HEK293 (cell line): ENCODE results near the gene LYPD5.

Experiments used
- GLI2 ChIP-seq: fragments of 450-650 bp; formaldehyde crosslinking; IDR thresholded peaks from 2 replicates; pipeline ENCODE4; 2017; ENCODE audit warnings: missing biosample characterization, missing genetic modification characterization, low read depth, borderline replicate concordance
- HOXD13 ChIP-seq: sonication (generic); formaldehyde crosslinking; IDR thresholded peaks from 2 replicates; pipeline ENCODE4 v1.8.0; 2022; ENCODE audit warnings: missing genetic modification reagents, borderline replicate concordance
- REPIN1 ChIP-seq: fragments of 450-650 bp; formaldehyde crosslinking; IDR thresholded peaks from 2 replicates; pipeline ENCODE4 v1.5.1; 2017; ENCODE audit warnings: missing biosample characterization, missing genetic modification characterization, low read depth
- ZFP37 ChIP-seq: fragments of 450-650 bp; formaldehyde crosslinking; IDR thresholded peaks from 2 replicates; pipeline ENCODE4 v1.5.1; 2016; ENCODE audit warnings: missing biosample characterization, missing genetic modification characterization
- ZNF23 ChIP-seq: fragments of 450-650 bp; formaldehyde crosslinking; IDR thresholded peaks from 2 replicates; pipeline ENCODE4 v1.5.1; 2016; ENCODE audit warnings: missing biosample characterization, missing genetic modification characterization, borderline replicate concordance
- ZNF248 ChIP-seq: fragments of 450-650 bp; formaldehyde crosslinking; IDR thresholded peaks from 2 replicates; pipeline ENCODE4 v1.5.1; 2017; ENCODE audit warnings: missing biosample characterization, missing genetic modification characterization
- ZNF391 ChIP-seq: fragments of 450-650 bp; formaldehyde crosslinking; IDR thresholded peaks from 2 replicates; pipeline ENCODE4 v1.5.1; 2016; ENCODE audit warnings: low read depth, missing biosample characterization, missing genetic modification characterization, borderline replicate concordance
- ZNF404 ChIP-seq: fragments of 450-650 bp; formaldehyde crosslinking; IDR thresholded peaks from 2 replicates; pipeline ENCODE4 v1.5.1; 2017; ENCODE audit warnings: missing biosample characterization, missing genetic modification characterization
- ZNF514 ChIP-seq: fragments of 450-650 bp; formaldehyde crosslinking; IDR thresholded peaks from 2 replicates; pipeline ENCODE4 v1.5.1; 2016; ENCODE audit warnings: missing biosample characterization, missing genetic modification characterization
- ZNF544 ChIP-seq: fragments of 450-650 bp; formaldehyde crosslinking; IDR thresholded peaks from 2 replicates; pipeline ENCODE4 v1.5.0; 2017; ENCODE audit warnings: missing biosample characterization, missing genetic modification characterization
- ZNF610 ChIP-seq: fragments of 450-650 bp; formaldehyde crosslinking; IDR thresholded peaks from 2 replicates; pipeline ENCODE4 v1.5.1; 2016; ENCODE audit warnings: missing biosample characterization, missing genetic modification characterization, borderline replicate concordance
- ZNF629 ChIP-seq: fragments of 450-650 bp; formaldehyde crosslinking; IDR thresholded peaks from 2 replicates; pipeline ENCODE4 v1.5.1; 2017; ENCODE audit warnings: missing biosample characterization, missing genetic modification characterization
- ZNF707 ChIP-seq: fragments of 450-650 bp; formaldehyde crosslinking; IDR thresholded peaks from 2 replicates; pipeline ENCODE4 v1.5.1; 2016; ENCODE audit warnings: missing biosample characterization, missing genetic modification characterization
- ZNF791 ChIP-seq: fragments of 450-650 bp; formaldehyde crosslinking; IDR thresholded peaks from 2 replicates; pipeline ENCODE4 v1.5.1; 2016; ENCODE audit warnings: missing biosample characterization, missing genetic modification characterization
- ZNF843 ChIP-seq: fragments of 450-650 bp; formaldehyde crosslinking; IDR thresholded peaks from 2 replicates; pipeline ENCODE4 v1.5.1; 2016; ENCODE audit warnings: missing biosample characterization, missing genetic modification characterization
- ZSCAN30 ChIP-seq: fragments of 450-650 bp; IDR thresholded peaks from 2 replicates; pipeline ENCODE4 v1.5.1; 2018; ENCODE audit warnings: missing biosample characterization, mild to moderate bottlenecking, missing genetic modification characterization, moderate library complexity
- TF ChIP-seq, protein P1 (sequence below): fragments of 450-650 bp; formaldehyde crosslinking; IDR thresholded peaks from 2 replicates; pipeline ENCODE4 v1.5.1; 2017; ENCODE audit warnings: missing biosample characterization, missing genetic modification characterization
- TF ChIP-seq, protein P2 (sequence below): fragments of 450-650 bp; formaldehyde crosslinking; IDR thresholded peaks from 2 replicates; pipeline ENCODE4 v1.5.1; 2016; ENCODE audit warnings: missing biosample characterization, missing genetic modification characterization
- TF ChIP-seq, protein P3 (sequence below): fragments of 450-650 bp; formaldehyde crosslinking; optimal IDR thresholded peaks from 2 replicates; pipeline ENCODE3; 2016; ENCODE audit warnings: missing biosample characterization, mild to moderate bottlenecking, missing genetic modification characterization
- TF ChIP-seq, protein P4 (sequence below): fragments of 450-650 bp; formaldehyde crosslinking; IDR thresholded peaks from 2 replicates; pipeline ENCODE4 v1.5.1; 2017; ENCODE audit warnings: missing biosample characterization, missing genetic modification characterization
- TF ChIP-seq, protein P5 (sequence below): fragments of 450-650 bp; formaldehyde crosslinking; IDR thresholded peaks from 2 replicates; pipeline ENCODE4 v1.5.1; 2017; ENCODE audit warnings: missing biosample characterization, missing genetic modification characterization
- TF ChIP-seq, protein P6 (sequence below): fragments of 450-650 bp; formaldehyde crosslinking; IDR thresholded peaks from 2 replicates; pipeline ENCODE4 v1.5.1; 2016; ENCODE audit warnings: missing biosample characterization, missing genetic modification characterization
- TF ChIP-seq, protein P7 (sequence below): fragments of 450-650 bp; formaldehyde crosslinking; IDR thresholded peaks from 2 replicates; pipeline ENCODE4 v1.5.1; 2016; ENCODE audit warnings: missing biosample characterization, missing genetic modification characterization
- TF ChIP-seq, protein P8 (sequence below): fragments of 450-650 bp; formaldehyde crosslinking; IDR thresholded peaks from 2 replicates; pipeline ENCODE4 v1.5.1; 2016; ENCODE audit warnings: missing biosample characterization, missing genetic modification characterization
- TF ChIP-seq, protein P9 (sequence below): fragments of 450-650 bp; IDR thresholded peaks from 2 replicates; pipeline ENCODE4 v1.5.1; 2018; ENCODE audit warnings: missing biosample characterization, mild to moderate bottlenecking, missing genetic modification characterization

LYPD5 gene

DNA sequence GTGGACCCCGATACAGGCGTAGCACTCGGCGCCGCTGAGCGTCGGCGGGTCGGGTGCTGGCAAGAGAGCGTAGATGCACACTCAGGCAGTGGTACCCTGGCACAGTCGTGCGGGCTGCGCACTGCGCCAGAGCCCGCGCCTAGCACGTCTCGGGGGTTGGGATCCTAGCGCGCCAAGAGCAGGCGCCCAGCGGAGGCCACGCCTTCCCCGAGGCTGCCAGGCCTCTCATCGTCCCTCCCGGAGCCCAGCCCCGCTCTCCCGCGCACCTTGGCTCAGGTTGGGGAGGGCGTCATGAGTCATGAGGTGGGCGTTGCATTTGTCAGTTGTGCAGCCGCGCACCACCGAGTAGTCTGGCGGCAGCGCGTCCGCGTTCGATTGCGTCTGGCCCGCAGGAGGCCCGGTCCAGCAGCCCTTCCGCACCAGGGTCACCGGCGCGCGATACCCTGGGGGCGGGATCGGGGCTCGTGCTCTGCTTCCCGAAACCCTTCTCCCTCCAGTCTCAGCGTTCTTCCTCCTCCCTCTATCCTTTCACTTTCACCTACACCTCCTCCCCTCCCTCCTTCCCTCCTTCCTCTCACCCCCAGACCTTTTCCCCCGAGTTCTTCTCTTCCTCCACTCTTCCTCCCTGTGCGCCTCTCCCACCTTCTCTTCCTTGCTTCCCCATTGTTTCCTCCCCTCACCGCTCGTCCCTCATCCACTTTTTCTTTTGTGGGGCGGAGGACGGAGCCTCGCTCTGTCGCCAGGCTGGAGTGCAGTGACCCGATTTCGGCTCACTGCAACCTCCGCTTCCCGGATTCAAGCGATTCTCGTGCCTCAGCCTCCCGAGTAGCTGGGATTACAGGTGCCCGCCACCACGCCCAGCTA lies 3.5 kb downstream of the LYPD5 start (continued):
- TF ChIP-seq, protein P1, sequence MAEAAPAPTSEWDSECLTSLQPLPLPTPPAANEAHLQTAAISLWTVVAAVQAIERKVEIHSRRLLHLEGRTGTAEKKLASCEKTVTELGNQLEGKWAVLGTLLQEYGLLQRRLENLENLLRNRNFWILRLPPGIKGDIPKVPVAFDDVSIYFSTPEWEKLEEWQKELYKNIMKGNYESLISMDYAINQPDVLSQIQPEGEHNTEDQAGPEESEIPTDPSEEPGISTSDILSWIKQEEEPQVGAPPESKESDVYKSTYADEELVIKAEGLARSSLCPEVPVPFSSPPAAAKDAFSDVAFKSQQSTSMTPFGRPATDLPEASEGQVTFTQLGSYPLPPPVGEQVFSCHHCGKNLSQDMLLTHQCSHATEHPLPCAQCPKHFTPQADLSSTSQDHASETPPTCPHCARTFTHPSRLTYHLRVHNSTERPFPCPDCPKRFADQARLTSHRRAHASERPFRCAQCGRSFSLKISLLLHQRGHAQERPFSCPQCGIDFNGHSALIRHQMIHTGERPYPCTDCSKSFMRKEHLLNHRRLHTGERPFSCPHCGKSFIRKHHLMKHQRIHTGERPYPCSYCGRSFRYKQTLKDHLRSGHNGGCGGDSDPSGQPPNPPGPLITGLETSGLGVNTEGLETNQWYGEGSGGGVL (tag by site-specific recombination): peak; percentile 92
- TF ChIP-seq ZSCAN30 (tag by site-specific recombination) (no peak), ZNF248 (tag by site-specific recombination) (peak; percentile 79), ZNF404 (no peak), HOXD13 (CRISPR knock-in tag) (no peak), ZNF391 (tag by site-specific recombination) (peak; percentile 83; the same call in 1 of the 2 replicates), ZNF843 (tag by site-specific recombination) (peak; percentile 85), ZFP37 (tag by site-specific recombination) (peak; percentile 83), ZNF544 (tag by site-specific recombination) (0 out of 2 replicates have a peak, but pooled peaks have one; percentile 63), ZNF610 (peak; percentile 76; the same call in 1 of the 2 replicates), ZNF514 (tag by site-specific recombination) (no peak), ZNF629 (tag by site-specific recombination) (peak; percentile 89), ZNF707 (no peak; the same call in 1 of the 2 replicates), ZNF23 (tag by site-specific recombination) (no peak), ZNF791 (tag by site-specific recombination) (no peak), GLI2 (tag by site-specific recombination) (no peak), REPIN1 (tag by site-specific recombination) (peak; percentile 96; the same call in 1 of the 2 replicates)
- TF ChIP-seq, protein P2, sequence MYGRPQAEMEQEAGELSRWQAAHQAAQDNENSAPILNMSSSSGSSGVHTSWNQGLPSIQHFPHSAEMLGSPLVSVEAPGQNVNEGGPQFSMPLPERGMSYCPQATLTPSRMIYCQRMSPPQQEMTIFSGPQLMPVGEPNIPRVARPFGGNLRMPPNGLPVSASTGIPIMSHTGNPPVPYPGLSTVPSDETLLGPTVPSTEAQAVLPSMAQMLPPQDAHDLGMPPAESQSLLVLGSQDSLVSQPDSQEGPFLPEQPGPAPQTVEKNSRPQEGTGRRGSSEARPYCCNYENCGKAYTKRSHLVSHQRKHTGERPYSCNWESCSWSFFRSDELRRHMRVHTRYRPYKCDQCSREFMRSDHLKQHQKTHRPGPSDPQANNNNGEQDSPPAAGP (tag by site-specific recombination): peak; percentile 98
- TF ChIP-seq, protein P3, sequence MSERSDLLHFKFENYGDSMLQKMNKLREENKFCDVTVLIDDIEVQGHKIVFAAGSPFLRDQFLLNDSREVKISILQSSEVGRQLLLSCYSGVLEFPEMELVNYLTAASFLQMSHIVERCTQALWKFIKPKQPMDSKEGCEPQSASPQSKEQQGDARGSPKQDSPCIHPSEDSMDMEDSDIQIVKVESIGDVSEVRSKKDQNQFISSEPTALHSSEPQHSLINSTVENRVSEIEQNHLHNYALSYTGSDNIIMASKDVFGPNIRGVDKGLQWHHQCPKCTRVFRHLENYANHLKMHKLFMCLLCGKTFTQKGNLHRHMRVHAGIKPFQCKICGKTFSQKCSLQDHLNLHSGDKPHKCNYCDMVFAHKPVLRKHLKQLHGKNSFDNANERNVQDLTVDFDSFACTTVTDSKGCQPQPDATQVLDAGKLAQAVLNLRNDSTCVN (tag by site-specific recombination): peak; percentile 98
- TF ChIP-seq, protein P4, sequence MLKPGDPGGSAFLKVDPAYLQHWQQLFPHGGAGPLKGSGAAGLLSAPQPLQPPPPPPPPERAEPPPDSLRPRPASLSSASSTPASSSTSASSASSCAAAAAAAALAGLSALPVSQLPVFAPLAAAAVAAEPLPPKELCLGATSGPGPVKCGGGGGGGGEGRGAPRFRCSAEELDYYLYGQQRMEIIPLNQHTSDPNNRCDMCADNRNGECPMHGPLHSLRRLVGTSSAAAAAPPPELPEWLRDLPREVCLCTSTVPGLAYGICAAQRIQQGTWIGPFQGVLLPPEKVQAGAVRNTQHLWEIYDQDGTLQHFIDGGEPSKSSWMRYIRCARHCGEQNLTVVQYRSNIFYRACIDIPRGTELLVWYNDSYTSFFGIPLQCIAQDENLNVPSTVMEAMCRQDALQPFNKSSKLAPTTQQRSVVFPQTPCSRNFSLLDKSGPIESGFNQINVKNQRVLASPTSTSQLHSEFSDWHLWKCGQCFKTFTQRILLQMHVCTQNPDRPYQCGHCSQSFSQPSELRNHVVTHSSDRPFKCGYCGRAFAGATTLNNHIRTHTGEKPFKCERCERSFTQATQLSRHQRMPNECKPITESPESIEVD (tag by site-specific recombination): no peak
- TF ChIP-seq, protein P5, sequence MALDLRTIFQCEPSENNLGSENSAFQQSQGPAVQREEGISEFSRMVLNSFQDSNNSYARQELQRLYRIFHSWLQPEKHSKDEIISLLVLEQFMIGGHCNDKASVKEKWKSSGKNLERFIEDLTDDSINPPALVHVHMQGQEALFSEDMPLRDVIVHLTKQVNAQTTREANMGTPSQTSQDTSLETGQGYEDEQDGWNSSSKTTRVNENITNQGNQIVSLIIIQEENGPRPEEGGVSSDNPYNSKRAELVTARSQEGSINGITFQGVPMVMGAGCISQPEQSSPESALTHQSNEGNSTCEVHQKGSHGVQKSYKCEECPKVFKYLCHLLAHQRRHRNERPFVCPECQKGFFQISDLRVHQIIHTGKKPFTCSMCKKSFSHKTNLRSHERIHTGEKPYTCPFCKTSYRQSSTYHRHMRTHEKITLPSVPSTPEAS (tag by site-specific recombination): peak; percentile 53
- TF ChIP-seq, protein P6, sequence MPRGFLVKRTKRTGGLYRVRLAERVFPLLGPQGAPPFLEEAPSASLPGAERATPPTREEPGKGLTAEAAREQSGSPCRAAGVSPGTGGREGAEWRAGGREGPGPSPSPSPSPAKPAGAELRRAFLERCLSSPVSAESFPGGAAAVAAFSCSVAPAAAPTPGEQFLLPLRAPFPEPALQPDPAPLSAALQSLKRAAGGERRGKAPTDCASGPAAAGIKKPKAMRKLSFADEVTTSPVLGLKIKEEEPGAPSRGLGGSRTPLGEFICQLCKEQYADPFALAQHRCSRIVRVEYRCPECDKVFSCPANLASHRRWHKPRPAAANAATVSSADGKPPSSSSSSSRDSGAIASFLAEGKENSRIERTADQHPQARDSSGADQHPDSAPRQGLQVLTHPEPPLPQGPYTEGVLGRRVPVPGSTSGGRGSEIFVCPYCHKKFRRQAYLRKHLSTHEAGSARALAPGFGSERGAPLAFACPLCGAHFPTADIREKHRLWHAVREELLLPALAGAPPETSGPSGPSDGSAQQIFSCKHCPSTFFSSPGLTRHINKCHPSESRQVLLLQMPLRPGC: peak; percentile 79; the same call in 1 of the 2 replicates
- TF ChIP-seq, protein P7, sequence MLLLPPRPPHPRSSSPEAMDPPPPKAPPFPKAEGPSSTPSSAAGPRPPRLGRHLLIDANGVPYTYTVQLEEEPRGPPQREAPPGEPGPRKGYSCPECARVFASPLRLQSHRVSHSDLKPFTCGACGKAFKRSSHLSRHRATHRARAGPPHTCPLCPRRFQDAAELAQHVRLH: peak; percentile 88
- TF ChIP-seq, protein P8, sequence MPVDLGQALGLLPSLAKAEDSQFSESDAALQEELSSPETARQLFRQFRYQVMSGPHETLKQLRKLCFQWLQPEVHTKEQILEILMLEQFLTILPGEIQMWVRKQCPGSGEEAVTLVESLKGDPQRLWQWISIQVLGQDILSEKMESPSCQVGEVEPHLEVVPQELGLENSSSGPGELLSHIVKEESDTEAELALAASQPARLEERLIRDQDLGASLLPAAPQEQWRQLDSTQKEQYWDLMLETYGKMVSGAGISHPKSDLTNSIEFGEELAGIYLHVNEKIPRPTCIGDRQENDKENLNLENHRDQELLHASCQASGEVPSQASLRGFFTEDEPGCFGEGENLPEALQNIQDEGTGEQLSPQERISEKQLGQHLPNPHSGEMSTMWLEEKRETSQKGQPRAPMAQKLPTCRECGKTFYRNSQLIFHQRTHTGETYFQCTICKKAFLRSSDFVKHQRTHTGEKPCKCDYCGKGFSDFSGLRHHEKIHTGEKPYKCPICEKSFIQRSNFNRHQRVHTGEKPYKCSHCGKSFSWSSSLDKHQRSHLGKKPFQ (tag by site-specific recombination): no peak
- TF ChIP-seq, protein P9, sequence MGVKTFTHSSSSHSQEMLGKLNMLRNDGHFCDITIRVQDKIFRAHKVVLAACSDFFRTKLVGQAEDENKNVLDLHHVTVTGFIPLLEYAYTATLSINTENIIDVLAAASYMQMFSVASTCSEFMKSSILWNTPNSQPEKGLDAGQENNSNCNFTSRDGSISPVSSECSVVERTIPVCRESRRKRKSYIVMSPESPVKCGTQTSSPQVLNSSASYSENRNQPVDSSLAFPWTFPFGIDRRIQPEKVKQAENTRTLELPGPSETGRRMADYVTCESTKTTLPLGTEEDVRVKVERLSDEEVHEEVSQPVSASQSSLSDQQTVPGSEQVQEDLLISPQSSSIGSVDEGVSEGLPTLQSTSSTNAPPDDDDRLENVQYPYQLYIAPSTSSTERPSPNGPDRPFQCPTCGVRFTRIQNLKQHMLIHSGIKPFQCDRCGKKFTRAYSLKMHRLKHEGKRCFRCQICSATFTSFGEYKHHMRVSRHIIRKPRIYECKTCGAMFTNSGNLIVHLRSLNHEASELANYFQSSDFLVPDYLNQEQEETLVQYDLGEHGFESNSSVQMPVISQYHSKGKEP: peak; percentile 93
